KBM-7 (cell line): Measurements from ENCODE around the gene SEPTIN5.
"Not testable (repeated sequence)": the region's sequence is repeated elsewhere in the genome, so short reads cannot be mapped to it uniquely, and the experiment has no call there.

Experiments
- DNase-seq: peaks from one replicate; pipeline ENCODE4 v3.0.0-alpha.2; 2015
- in situ Hi-C: fragments of 300-500 bp; cut with MboI; formaldehyde crosslinking; loops from 2 replicates; pipeline ENCODE4 v1.14.3; 2020; ENCODE audit warnings: low sequenced_read_pairs, low pct_unique_long_range_greater_than_20kb, mixed read lengths

SEPTIN5 gene

DNA sequence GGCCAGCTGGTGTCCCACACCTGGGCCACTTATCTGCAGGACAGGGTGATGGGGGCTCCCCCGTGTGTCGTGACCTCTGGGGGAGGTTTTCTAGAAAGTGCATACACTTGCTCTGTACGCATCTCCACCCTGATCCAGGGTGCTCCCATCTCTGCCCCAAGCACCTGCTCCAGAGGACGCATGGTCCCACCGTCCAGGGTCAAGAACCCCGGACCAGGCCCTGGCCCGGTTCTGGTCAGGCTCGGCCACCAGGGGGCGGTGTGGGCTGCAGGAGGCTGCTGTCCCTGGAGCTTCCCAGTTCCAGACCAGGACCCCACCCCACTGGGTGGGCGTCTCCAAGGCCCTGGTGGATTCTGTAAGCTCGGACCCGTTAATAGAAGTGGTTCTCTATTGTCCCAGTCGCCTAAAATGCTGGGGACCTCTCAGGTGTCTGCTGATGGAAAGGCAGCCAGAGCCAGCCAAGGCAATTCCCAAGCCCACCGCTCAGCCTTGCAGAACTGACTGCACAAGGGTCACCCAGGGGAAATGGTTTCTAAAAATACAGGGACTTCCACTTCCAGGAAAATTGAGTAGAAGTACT lies 34.7 kb upstream of the SEPTIN5 start:
- DNase-seq, result no peak
- in situ Hi-C loops, result no loop called here

DNA sequence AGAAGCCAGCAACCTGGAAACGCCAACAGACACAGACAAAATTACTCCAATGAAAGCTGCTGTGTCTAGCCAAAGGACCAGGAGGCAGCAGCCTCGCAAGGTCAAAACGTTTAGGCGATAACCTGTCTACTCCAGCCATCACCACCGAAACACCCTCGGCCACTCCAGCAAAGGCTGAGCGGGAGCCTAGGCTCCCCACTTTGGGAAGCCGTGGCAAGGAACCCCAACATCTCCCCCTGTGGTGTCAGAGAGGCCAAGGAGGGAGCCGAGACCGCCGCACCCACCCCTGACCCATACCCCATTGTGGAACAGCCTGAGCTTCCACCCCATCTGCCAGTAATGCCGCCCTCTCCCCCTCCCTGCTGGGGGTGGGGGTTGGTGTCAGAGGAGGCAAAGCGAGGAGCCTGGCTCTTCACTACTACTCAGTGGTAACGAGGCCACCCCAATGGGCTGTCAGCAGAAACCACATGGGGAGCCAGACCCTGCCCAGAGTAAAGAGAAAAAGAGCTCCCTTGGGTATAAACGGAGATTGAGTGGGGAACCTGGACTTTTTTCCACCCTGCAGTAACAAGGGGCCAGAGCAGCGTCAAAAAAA lies 33.9 kb upstream of the SEPTIN5 start:
- DNase-seq, result no peak
- in situ Hi-C loops, result no loop called here

DNA sequence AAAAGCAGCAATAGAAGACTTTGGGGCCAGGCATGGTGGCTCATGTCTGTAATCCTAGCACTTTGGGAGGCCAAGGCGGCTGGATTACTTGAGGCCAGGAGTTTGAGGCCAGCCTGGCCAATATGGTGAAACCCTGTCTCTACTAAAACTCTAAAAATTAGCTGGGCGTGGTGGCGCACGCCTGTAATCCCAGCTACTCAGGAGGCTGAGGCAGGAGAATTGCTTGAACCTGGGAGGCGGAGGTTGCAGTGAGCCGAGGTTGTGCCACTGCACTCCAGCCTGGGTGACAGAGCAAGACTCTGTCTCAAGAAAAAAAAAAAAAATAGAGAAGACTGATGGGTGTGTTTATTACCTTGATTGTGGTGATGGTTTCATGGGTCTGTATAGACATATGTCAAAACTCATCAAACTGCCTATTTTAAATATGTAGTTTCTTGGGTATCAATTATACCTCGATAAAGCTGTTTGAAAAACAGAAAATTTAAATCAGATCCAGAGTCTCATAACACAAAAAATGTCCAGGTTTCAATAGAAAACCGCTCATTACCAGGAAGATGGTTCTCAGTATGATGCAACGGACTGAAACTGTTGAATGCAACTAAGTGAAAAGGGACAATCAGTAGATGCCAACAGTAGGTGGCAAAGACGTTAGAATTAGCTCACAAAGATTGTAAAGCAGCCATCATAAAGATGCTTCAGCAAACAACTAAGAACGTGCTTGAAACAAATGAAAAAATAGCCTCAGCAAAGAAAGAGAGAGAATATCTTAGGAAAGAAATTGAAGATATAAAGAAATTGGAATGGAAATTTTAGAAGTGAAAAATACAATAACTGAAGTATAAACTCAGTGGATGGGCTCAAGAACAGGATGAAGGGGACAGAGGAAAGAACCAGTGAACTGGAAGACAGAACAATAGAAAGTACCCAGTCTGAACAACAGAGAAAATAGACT lies 33.1 kb upstream of the SEPTIN5 start:
- no peak for DNase-seq
- in situ Hi-C loops, result no loop called here

DNA sequence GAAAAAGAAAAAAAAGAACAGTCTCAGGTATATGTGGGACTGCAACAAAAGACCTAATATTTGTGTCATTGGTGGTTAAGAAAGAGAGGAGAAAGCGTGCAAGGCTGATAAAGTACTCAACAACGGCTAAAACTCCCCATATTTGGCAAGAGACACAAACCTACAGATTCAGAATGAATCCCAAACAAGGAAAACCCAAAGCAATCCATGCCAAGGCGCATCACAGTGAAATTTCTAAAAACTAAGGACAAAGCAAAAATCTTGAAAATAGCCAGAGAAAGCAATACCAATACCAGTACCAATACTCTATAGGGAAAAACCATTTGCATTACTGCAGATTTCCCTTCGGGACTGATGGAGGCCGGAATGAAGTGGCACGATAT lies 32.4 kb upstream of the SEPTIN5 start:
- in situ Hi-C loops, result no loop called here

DNA sequence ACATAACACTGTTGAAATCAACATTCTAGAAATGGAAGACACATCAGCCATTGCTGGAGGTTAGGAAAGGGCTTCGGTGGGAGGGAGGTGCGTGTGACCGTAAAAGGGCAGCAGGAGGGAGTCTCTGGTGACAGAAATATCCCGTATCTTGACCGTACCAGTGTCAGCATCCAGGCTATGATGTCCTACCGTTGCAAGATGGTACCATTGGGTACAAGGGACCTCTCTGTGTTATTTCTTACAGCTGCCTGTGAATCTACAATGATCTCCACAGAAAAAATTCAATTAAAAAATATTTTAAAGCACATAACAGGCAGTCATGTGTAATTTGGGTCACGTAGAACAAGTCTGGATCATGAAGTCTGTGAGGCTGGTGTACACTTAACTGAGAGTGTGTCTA lies 27.4 kb upstream of the SEPTIN5 start:
- in situ Hi-C loops, result no loop called here
- no peak for DNase-seq

More for the DNA sequence above, 32.4 kb upstream of the SEPTIN5 start:
- no peak for DNase-seq

DNA sequence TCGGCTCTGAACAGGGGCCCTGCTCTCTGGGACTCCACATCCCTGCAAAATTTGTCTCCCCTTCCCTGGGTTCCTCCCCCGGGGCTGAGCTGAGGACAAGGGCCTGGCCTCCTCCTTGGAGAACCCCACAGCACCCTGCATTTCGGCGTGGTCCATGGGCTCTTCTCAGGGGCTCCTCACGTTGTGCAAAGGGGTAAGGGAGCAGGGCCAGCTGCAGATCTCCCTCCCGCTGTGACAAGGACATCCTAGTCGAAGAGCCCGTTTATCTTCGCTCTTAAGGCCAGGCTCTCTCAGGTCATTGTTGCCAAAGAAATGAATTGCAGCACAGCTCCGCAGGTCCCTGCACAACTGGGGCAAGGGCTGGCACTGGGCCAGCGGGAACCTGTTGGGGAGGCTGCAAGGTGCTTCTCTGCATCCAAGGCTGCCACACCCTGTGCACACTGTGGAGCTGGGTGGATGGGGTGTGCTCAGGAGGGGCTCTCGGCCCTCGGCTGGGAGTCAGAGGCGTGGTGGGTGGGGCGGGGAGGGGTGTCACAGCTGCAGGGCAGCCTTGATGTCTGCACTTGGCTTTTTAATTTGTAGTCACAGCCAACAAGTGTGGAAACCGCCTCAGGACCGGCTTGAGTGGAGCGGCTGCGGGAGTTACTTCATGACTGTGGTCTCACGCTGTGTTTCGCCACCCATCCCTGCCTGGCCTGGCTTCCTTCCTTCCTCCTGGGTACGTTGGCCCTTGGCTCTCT lies 26.6 kb upstream of the SEPTIN5 start:
- DNase-seq, result no peak
- in situ Hi-C loops, result no loop called here

DNA sequence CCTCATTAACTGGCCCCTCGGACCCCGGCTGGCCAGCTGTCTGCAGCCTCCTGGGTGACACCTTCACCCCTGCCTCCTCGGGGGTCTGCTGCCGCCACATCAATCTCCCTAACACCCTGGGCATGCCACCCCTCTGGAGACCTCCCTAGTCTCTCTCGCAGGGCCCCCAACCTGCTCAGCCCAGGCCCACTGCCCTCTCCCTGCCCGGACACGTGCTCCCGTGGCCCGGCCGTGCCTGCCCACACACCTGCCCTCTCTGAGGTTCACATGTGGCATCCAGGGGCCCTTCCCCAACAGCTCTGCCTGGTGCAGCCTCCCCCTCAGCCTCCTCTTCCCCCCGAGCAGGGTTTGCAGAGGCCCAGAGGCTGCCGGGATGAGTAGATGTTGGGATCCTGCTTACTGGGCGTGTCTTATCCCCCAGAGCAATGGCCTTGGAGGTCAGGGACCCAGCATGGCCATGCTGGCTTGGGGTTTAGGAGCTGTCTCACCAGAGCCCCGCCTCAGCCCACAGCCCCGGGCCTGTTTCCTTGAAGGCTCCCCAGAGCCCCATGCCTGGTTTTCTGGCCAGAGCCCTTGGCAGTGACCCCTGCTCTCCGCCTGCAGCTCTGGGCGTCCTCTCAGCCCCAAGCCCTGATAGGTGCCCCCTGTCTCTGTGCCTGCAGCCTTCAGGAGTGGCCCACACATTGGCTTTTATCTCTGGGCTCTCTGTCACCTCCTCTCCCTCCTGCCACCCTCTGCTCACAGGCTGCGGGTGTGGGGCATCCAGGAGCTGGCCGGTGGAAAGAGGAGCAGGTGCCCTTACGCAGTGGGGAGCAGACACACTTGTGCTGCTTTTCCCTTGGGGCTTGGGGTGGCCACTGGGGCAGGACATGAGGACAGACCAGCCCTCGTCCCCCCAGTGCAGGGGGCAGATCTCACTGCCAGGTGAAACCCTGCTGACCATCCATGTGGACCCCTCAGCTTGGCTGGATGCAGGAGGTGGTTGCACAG lies 25.7 kb upstream of the SEPTIN5 start:
- DNase-seq, result no peak
- in situ Hi-C loops, result no loop called here

DNA sequence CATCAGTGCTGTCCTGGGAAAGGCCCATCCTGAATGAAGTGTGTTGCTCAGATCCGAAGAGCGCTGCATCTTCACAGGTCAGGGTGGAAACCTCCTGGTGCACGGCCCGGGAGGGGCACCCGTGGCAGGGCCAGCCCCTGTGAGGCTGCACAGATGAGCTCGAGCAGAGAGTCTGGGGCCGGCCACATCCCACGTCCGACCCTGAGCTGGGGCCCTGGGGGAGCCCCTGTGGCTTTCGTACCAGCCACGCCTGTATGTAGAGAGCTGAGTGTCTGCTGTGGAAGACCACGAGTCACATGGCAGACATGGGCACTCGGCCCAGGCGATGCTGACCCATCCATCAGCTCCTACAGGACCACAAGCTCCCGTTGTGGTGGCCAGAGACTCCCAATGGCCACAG lies 24.9 kb upstream of the SEPTIN5 start:
- DNase-seq, result no peak
- in situ Hi-C loops, result no loop called here

DNA sequence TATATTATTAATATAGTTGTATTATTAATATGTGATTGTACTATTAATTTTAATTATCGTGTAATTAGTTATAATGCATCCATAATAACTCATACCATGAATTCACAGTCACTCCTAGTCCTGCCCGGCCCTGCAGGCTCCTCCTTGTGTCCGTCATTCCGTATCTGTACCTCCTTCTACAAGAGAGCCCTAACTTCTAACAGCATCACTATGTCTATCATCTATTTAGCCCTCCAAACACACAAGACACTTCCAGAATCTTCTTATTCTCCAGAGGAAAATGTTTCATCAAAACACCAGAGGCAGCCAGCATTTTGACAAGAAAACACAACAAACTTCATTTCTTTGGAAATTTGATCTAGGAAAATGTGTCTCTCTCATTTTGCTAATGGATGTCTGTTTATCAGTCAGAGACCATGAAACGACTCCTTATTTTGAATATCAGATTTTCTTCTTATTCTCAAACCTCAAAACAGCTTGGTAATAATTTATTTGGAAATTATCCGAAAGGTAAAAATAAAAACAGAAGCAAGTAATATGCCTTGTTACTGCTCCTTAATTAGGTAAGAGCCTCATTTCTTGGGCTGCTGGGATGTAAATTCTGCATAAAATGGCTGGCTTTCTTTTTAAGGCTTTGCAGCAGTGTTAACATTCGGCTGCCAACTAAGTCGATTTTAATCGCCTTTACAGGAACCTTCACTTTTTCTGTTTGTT lies 23.1 kb upstream of the SEPTIN5 start:
- in situ Hi-C loops, result no loop called here
- DNase-seq, result no peak

DNA sequence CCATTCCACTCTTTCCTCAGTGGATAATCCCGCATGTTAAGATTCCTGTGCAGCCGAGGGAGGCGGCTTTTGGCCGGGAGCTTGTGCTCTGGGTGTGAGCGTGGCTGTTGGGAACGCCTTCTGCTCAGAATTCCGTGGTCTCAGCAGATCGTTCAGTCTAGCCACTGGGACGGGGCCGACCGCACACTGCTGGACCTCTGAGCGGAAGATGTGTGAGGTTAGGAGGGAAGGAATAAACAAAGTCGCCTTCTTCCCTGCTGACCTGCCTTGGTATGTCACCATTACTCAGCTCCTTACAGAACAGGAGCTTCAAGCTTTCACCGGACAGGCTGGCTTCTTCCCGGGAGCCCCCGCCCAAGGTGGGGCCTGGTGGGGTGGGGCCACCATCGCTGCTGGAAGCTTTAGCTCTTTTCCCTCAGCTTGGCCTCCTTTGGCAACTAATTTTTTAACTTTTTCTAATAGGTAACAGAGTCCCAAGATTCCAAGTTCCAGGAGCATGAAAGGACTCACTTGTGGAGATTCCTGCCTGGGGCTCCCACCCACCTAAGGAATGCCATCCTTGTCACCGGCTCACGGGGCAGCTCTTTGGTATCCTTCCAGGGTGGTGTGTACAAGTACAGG lies 22.5 kb upstream of the SEPTIN5 start:
- in situ Hi-C loops, result no loop called here
- DNase-seq, result no peak

DNA sequence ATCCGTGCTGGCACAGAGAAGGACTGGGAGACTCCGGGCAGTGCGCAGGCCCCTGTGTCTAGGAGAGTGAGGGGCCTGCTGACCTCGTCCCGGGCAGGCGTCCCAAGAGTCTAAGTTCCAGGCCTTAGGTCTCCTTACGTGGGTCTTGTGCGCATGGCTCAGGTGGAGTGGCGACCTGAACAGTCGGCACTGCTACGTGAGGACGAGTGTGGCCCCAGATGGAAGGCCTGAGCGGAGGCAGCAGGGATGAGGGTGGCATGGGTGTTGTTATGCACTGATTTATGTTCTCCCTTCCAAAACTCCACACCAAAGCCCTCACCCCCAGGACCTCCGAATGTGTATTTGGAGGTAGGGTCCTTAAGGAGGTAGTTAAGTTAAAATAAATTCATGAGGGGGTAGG lies 20.7 kb upstream of the SEPTIN5 start:
- in situ Hi-C loops, result no loop called here
- no peak for DNase-seq

DNA sequence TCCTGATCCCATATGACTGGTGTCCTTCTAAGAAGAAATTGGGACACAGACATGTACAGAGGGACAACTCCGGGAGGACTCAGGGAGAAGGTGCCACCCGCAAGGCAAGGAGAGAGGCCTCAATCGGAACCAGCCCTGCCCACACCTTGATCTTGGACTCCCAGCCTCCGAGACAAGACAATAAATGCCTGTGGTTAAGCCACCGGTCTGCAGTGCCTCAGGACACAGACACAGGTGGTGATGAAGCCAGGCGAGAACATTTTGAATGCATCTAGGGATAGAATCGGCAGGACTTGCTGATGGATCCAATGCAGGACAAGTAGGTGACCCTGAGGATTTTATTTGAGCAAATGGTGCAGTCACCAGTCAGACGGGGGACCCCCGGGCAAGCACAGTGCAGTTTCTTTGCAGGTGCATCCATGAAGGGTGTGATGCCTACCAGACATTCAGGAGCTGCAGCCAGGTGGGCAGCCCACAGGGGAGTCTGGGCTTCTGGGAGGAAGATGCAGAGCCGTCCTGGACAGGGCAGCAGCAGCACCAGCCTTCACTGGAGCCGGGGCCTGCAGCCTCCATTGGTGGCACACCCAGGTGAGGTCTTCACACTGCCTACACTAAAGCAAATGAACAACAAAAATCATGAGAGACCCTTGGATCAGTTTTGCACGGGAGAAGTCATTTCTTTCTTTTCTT lies 20.2 kb upstream of the SEPTIN5 start:
- DNase-seq, result no peak

DNA sequence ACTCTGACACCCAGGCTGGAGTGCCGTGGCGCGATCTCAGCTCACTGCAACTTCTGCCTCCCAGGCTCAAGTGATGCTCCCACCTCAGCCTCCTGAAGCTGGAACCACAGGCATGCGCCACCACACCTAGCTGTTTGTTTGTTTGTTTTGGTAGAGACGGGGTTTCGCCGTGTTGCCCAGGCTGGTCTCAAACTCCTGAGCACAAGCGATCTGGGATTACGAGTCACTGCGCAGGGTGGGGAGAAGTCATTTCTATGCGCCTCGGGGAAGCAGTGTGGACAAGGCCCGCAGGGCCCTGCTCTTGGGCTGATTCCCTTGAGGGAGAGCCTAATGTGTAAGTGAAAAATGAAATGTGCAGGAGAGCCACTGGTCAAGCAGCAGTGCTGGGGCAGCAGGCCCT lies 19.6 kb upstream of the SEPTIN5 start:
- in situ Hi-C loops, result no loop called here
- no peak for DNase-seq

More for the DNA sequence above, 20.2 kb upstream of the SEPTIN5 start:
- in situ Hi-C loops, result no loop called here

DNA sequence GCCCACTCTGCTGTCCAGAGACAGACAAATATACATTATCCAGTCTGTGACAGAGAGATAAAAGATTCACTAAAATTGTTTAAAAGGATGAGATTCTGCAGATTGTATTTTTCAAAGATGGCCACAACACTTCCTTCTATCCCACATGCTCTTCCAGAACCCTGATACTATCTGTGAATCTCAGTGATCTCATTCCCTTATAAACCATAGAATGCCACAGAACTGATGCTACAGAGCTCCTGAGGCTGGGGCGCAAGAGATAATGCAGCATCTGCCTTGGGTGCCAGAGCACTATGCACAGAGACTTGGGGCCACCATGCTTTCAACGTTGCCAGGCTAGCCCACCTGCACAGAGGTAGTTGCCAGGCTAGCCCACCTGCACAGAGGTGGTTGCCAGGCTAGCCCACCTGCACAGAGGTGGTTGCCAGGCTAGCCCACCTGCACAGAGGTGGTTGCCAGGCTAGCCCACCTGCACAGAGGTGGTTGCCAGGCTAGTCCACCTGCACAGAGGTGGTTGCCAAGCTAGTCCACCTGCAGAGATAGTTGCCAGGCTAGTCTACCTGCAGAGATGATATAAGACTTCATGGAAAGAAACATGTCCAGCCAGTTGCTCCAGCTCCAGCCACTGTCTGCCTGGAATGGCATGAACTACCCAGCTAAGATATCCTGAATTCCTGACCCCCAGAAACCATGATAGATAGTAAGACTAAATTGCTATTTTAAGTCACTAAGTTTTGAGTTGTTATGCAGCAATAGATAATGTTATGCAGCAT lies 17.6 kb upstream of the SEPTIN5 start:
- in situ Hi-C loops, result no loop called here
- DNase-seq, result no peak

DNA sequence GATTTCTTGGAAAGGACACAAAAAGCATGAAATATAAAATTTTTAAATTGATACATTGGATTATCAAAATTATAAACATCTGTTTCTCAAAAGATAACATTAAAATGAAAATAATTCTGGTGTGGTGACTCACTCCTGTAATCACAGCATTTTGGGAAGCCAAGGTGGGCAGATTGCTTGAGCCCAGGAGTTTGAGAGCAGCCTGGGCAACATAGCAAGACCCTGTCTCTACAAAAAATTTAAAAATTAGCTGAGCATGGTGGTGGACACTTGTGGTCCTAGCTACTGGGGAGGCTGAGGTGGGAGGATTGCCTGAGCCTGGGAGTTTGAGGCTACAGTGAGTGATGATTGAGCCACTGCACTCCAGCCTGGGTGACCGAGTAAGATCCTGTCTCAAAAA lies 16.4 kb upstream of the SEPTIN5 start:
- in situ Hi-C loops, DNase-seq: not testable (repeated sequence)

DNA sequence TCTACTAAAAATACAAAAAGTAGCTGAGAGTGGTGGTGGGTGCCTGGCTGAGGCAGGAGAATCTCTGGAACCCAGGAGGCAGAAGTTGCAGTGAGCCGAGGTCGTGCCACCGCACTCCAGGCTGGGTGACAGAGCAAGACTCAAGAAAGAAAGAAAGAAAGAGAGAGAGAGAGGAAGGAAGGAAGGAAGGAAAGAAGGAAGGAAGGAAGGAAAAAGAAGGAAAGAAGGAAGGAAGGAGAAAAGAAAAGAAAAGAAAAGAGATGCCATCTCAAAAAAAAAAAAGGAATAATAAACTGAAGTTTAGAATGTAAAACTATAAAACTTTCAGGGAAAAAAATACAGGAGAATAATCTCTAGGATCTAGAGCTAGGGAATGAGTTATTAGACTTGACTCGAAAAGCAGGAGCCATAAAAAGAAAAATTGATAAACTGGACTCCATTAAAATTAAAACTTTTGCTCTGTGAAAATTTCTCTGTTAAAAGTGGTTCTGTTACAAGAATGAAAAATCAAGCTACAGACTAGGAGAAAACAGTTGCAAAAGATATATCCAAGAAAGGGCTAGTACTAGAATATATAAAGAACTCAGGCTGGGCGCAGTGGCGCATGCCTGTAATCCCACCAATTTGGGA lies 13.4 kb upstream of the SEPTIN5 start:
- no peak for DNase-seq
- in situ Hi-C loops, result no loop called here
